WTC11 (cell line): ENCODE data around the gene ZDHHC9. TPM values are rescaled to one million over a fixed set of nuclear protein-coding genes. Genes with fewer than 3 reads are reported as not detected.
A peak's percentile ranks its signal among the peaks of the same experiment; 100 is the strongest.

ENCODE experiments used
- ATAC-seq: fragments of 200-7000 bp; cut with Tn5 transposase; 2 replicates; pipeline ENCODE4 v1.10.0; 2021; ENCODE audit warnings: mild to moderate bottlenecking, moderate library complexity
- CTCF ChIA-PET: fragments of 300-600 bp; sonication (Branson Sonifier 250); formaldehyde crosslinking; loops from one replicate; lab custom pipeline; 2021; ENCODE audit warnings: antibody characterized with exemption; lab: Charles Lee
- POLR2A ChIA-PET: fragments of 350-600 bp; sonication (Branson Sonifier 250); formaldehyde crosslinking; loops from one replicate; lab custom pipeline; 2021; ENCODE audit warnings: antibody characterized with exemption; lab: Charles Lee
- DNase-seq: peaks from one replicate; pipeline ENCODE4 v3.0.0; 2021; ENCODE audit warnings: low spot score
- H3K27ac Mint-ChIP-seq: 2 replicates; pipeline ENCODE4 v1.8.0; 2021; ENCODE audit warnings: mixed read lengths
- H3K27me3 Mint-ChIP-seq: 2 replicates; pipeline ENCODE4 v1.8.0; 2021; ENCODE audit warnings: low read depth, mild to moderate bottlenecking, moderate library complexity, mixed read lengths
- H3K36me3 Mint-ChIP-seq: 2 replicates; pipeline ENCODE4 v1.8.0; 2021; ENCODE audit warnings: mixed read lengths
- H3K4me1 Mint-ChIP-seq: 2 replicates; pipeline ENCODE4 v1.8.0; 2022; ENCODE audit warnings: mixed read lengths
- H3K4me3 Mint-ChIP-seq: 2 replicates; pipeline ENCODE4 v1.8.0; 2021; ENCODE audit warnings: mild to moderate bottlenecking, moderate library complexity, mixed read lengths
- H3K9me3 Mint-ChIP-seq: 2 replicates; pipeline ENCODE4 v1.8.0; 2021; ENCODE audit warnings: mixed read lengths
- ARID4B ChIP-seq: sonication (generic); formaldehyde crosslinking; IDR thresholded peaks from 2 replicates; pipeline ENCODE4 v1.8.0; 2023; ENCODE audit warnings: missing genetic modification reagents, mild to moderate bottlenecking, borderline replicate concordance
- FOXP4 ChIP-seq: sonication (generic); formaldehyde crosslinking; IDR thresholded peaks from 2 replicates; pipeline ENCODE4 v1.8.0; 2022; ENCODE audit warnings: mild to moderate bottlenecking, missing genetic modification reagents
- GTF2I ChIP-seq: fragments of 250-450 bp; sonication (Bioruptor Pico); conservative IDR thresholded peaks from 2 replicates; pipeline ENCODE4 v1.4.0; 2021; ENCODE audit warnings: mild to moderate bottlenecking
- JAZF1 ChIP-seq: fragments of 250-450 bp; sonication (Bioruptor Pico); IDR thresholded peaks from 2 replicates; pipeline ENCODE4 v1.9.0; 2021; ENCODE audit warnings: moderate library complexity, mild to moderate bottlenecking, inconsistent platforms
- JUN ChIP-seq: sonication (generic); formaldehyde crosslinking; IDR thresholded peaks from 2 replicates; pipeline ENCODE4 v1.8.0; 2023; ENCODE audit warnings: mild to moderate bottlenecking, missing genetic modification reagents
- NFE2L1 ChIP-seq: sonication (generic); formaldehyde crosslinking; IDR thresholded peaks from 2 replicates; pipeline ENCODE4 v1.8.1; 2023; ENCODE audit warnings: missing genetic modification reagents
- RELA ChIP-seq: sonication (generic); formaldehyde crosslinking; IDR thresholded peaks from 2 replicates; pipeline ENCODE4 v1.8.1; 2022; ENCODE audit warnings: missing genetic modification reagents, mild to moderate bottlenecking, borderline replicate concordance
- SOX15 ChIP-seq: fragments of 250-450 bp; sonication (Bioruptor Pico); IDR thresholded peaks from 2 replicates; pipeline ENCODE4 v1.9.0; 2021; ENCODE audit warnings: mild to moderate bottlenecking
- SP1 ChIP-seq: sonication (generic); formaldehyde crosslinking; conservative IDR thresholded peaks from 2 replicates; pipeline ENCODE4 v1.8.1; 2022; ENCODE audit warnings: missing genetic modification reagents
- TEAD1 ChIP-seq: sonication (generic); formaldehyde crosslinking; IDR thresholded peaks from 2 replicates; pipeline ENCODE4 v1.8.0; 2022; ENCODE audit warnings: mild to moderate bottlenecking, missing genetic modification reagents
- TEAD4 ChIP-seq: sonication (generic); formaldehyde crosslinking; IDR thresholded peaks from 2 replicates; pipeline ENCODE4 v1.8.0; 2022; ENCODE audit warnings: mild to moderate bottlenecking, missing genetic modification reagents
- ZMAT4 ChIP-seq: fragments of 250-450 bp; sonication (Bioruptor Pico); IDR thresholded peaks from 2 replicates; pipeline ENCODE4 v1.9.0; 2021; ENCODE audit warnings: mild to moderate bottlenecking
- ZNF281 ChIP-seq: sonication (generic); formaldehyde crosslinking; IDR thresholded peaks from 2 replicates; pipeline ENCODE4 v1.8.0; 2023; ENCODE audit warnings: mild to moderate bottlenecking, missing genetic modification reagents
- ZNF423 ChIP-seq: fragments of 250-450 bp; sonication (Bioruptor Pico); IDR thresholded peaks from 2 replicates; pipeline ENCODE4 v2.1.2; 2022; ENCODE audit warnings: mild to moderate bottlenecking, moderate library complexity
- ZNF425 ChIP-seq: fragments of 250-450 bp; sonication (Bioruptor Pico); conservative IDR thresholded peaks from 2 replicates; pipeline ENCODE4 v1.9.0; 2021; ENCODE audit warnings: mild to moderate bottlenecking
- total RNA-seq: library from RNA; stranded (reverse); gene quantifications from 3 replicates; pipeline ENCODE4 v1.2.3, GENCODE V29; 2021

Gene ZDHHC9
- total RNA-seq, 1 experiment from 2014 or later: 25.0 TPM

- TF ChIP-seq ZNF281 (CRISPR knock-in tag) (no peak), JUN (no peak), GTF2I (CRISPR knock-in tag) (no peak), SOX15 (CRISPR knock-in tag) (no peak), ZNF425 (CRISPR knock-in tag) (no peak), TEAD4 (CRISPR knock-in tag) (no peak), ZMAT4 (no peak), JAZF1 (CRISPR knock-in tag) (no peak), FOXP4 (CRISPR knock-in tag) (no peak)
These were observed 48.1 kb downstream of the ZDHHC9 start (continued) for GRCh38 chrX:129795584-129795983.

- ChIA-PET POLR2A (no interaction called here), CTCF (interaction anchor here (0.6 to 2.0 kb wide), 2 partner anchors 38 to 267 kb away, joined by 4 to 6 read pairs; no protein-coding TSS in a partner anchor)
- Mint-ChIP-seq H3K4me1 (no peaks in the 10 kb centered on the region), H3K36me3 (no peaks in the 10 kb centered on the region), H3K4me3 (no peak overlapping the region), H3K27ac (no peak overlapping the region), H3K27me3 (no peaks in the 10 kb centered on the region), H3K9me3 (no peaks in the 10 kb centered on the region)
- TF ChIP-seq RELA (no peak), TEAD1 (CRISPR knock-in tag) (no peak), JUN (no peak), NFE2L1 (CRISPR knock-in tag) (no peak), ARID4B (CRISPR knock-in tag) (no peak), ZNF423 (CRISPR knock-in tag) (no peak), SP1 (CRISPR knock-in tag) (no peak)
- DNase-seq (no peak), ATAC-seq (peak; percentile 26)
These were observed 50.0 kb downstream of the ZDHHC9 start for GRCh38 chrX:129793604-129794191.
